IPS-18c (cell line): ENCODE results near the gene TRERF1.

ENCODE experiments used
- H3K4me3 ChIP-seq: 2 replicates; pipeline ENCODE4 v1.7.0; 2013; ENCODE audit warnings: low read depth, mild to moderate bottlenecking, low read length, moderate library complexity; ENCODE audit not compliant: insufficient read depth
- H3K9me3 ChIP-seq: one replicate; pipeline ENCODE4 v1.6.1; 2013; ENCODE audit warnings: mild to moderate bottlenecking, low read length, moderate library complexity; ENCODE audit not compliant: control insufficient read depth, insufficient read depth

The TRERF1 gene

GRCh38 chr6:42315259-42315990 is 136.3 kb downstream of the TRERF1 start:
- peaks cover under 1% of the 10 kb centered on the region for H3K9me3 ChIP-seq
- H3K4me3 ChIP-seq, result no peak overlapping the region

GRCh38 chr6:42314571-42315258 is 137.0 kb downstream of the TRERF1 start:
- Histone ChIP-seq H3K4me3 (no peak overlapping the region), H3K9me3 (no peaks in the 10 kb centered on the region)

GRCh38 chr6:42313941-42314570 is 137.7 kb downstream of the TRERF1 start:
- H3K9me3 ChIP-seq, result no peaks in the 10 kb centered on the region
- no peak overlapping the region for H3K4me3 ChIP-seq

GRCh38 chr6:42313038-42313437 is 138.7 kb downstream of the TRERF1 start:
- H3K9me3 ChIP-seq, result no peaks in the 10 kb centered on the region
- H3K4me3 ChIP-seq, result no peak overlapping the region

- H3K4me3 ChIP-seq, result no peak overlapping the region
- no peaks in the 10 kb centered on the region for H3K9me3 ChIP-seq
These were observed 144.6 kb downstream of the TRERF1 start for GRCh38 chr6:42307141-42307470.

GRCh38 chr6:42306439-42307140 is 145.1 kb downstream of the TRERF1 start:
- no peaks in the 10 kb centered on the region for H3K9me3 ChIP-seq
- no peak overlapping the region for H3K4me3 ChIP-seq

GRCh38 chr6:42304053-42304712 is 147.5 kb downstream of the TRERF1 start:
- H3K4me3 ChIP-seq, result no peak overlapping the region
- H3K9me3 ChIP-seq, result no peaks in the 10 kb centered on the region

- Histone ChIP-seq H3K4me3 (no peak overlapping the region), H3K9me3 (no peaks in the 10 kb centered on the region)
These were observed 149.3 kb downstream of the TRERF1 start for GRCh38 chr6:42302411-42302810.

GRCh38 chr6:42301986-42302385 is 149.7 kb downstream of the TRERF1 start:
- Histone ChIP-seq H3K9me3 (no peaks in the 10 kb centered on the region), H3K4me3 (no peak overlapping the region)

- Histone ChIP-seq H3K4me3 (no peak overlapping the region), H3K9me3 (no peaks in the 10 kb centered on the region)
These were observed 151.0 kb downstream of the TRERF1 start for GRCh38 chr6:42300701-42301100.

GRCh38 chr6:42300185-42300584 is 151.5 kb downstream of the TRERF1 start:
- Histone ChIP-seq H3K9me3 (no peaks in the 10 kb centered on the region), H3K4me3 (no peak overlapping the region)

- H3K4me3 ChIP-seq, result no peak overlapping the region
- no peaks in the 10 kb centered on the region for H3K9me3 ChIP-seq
These were observed 154.1 kb downstream of the TRERF1 start for GRCh38 chr6:42297661-42298060.

- Histone ChIP-seq H3K9me3 (no peaks in the 10 kb centered on the region), H3K4me3 (no peak overlapping the region)
These were observed 155.1 kb downstream of the TRERF1 start for GRCh38 chr6:42296614-42297013.

- no peak overlapping the region for H3K4me3 ChIP-seq
- H3K9me3 ChIP-seq, result no peaks in the 10 kb centered on the region
These were observed 156.0 kb downstream of the TRERF1 start for GRCh38 chr6:42295677-42296076.

- Histone ChIP-seq H3K4me3 (no peak overlapping the region), H3K9me3 (no peaks in the 10 kb centered on the region)
These were observed 156.5 kb downstream of the TRERF1 start for GRCh38 chr6:42295181-42295580.

GRCh38 chr6:42294759-42295158 is 157.0 kb downstream of the TRERF1 start:
- H3K4me3 ChIP-seq, result no peak overlapping the region

GRCh38 chr6:42293386-42293977 is 158.2 kb downstream of the TRERF1 start:
- no peak overlapping the region for H3K4me3 ChIP-seq
- H3K9me3 ChIP-seq, result no peaks in the 10 kb centered on the region

More at GRCh38 chr6:42294759-42295158, 157.0 kb downstream of the TRERF1 start:
- H3K9me3 ChIP-seq, result no peaks in the 10 kb centered on the region
